ENCODE measurements around the gene ILDR1.
"Not testable (repeated sequence)": the region's sequence is repeated elsewhere in the genome, so short reads cannot be mapped to it uniquely, and the experiment has no call there.

ILDR1 gene

GRCh38 chr3:122021811-122022401 lies at the start of gene ILDR1:
ILDR1 (minus strand) TSS chr3:122022247; CDS start chr3:122022077, 170 bp downstream.
- DNase-seq: no peak

- no peak for DNase-seq
These were observed 45.7 kb upstream of the ILDR1 start for GRCh38 chr3:122067588-122068240.

GRCh38 chr3:122067214-122067550 lies 45.1 kb upstream of the ILDR1 start:
- DNase-seq: no peak

- DNase-seq: no peak
These were observed 44.5 kb upstream of the ILDR1 start for GRCh38 chr3:122066331-122067213.

GRCh38 chr3:122064326-122064725 lies 42.3 kb upstream of the ILDR1 start:
- no peak for DNase-seq

GRCh38 chr3:122063908-122064307 lies 41.9 kb upstream of the ILDR1 start:
- no peak for DNase-seq

- DNase-seq: no peak
These were observed 38.1 kb upstream of the ILDR1 start for GRCh38 chr3:122060040-122060698.

DNA sequence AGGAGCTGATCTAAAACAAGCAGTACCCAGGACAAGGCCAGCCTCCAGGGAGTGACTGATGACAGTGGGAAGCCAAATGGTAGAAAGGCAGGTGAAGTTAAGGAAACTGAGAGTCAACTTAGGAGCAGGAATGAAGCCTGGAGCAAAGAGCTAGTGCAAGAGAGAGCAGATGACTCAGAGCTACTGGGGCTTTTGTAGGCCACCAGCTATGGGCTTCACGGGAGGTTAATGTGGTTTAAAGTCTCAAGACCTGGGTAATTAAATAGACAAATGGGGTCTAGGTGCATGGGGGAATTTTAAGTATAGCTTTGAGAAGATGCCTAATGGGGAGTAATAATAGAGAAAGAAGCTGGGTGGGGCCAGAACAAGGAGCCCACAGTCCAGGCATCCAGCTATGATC lies 36.2 kb upstream of the ILDR1 start:
- no peak for DNase-seq

- no peak for DNase-seq
These were observed 35.6 kb upstream of the ILDR1 start for GRCh38 chr3:122057671-122058070.

DNA sequence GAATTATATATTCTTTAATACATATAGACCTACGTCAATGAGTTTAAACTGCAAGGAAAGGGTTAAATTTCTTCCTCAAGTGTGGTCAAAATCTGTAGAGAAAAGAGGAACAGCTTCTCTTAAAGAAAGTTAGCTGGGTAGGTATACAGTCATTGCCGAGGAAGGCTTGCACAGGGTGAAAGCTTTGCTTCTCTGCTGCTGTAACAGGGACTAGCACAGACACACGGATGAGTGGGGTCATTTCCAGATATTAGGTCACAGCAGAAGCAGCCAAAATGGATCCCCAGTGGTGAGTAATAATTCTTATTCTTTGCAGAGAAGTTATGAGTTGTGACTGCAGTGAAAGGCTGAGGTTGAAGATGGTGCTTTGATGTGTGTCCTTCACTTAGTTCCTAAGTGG lies 33.2 kb upstream of the ILDR1 start, which contains the start of gene CD86:
Gene CD86 (plus strand): TSS at position 148 of the 400 bp plus-strand sequence. CDS start 128 bp downstream, at position 276.
- no peak for DNase-seq

- DNase-seq: no peak
These were observed 30.9 kb upstream of the ILDR1 start for GRCh38 chr3:122052968-122053367.

GRCh38 chr3:122047773-122048172 lies 25.7 kb upstream of the ILDR1 start:
- DNase-seq: not testable (repeated sequence)

- not testable (repeated sequence) for DNase-seq
These were observed 25.2 kb upstream of the ILDR1 start for GRCh38 chr3:122047296-122047695.

DNA sequence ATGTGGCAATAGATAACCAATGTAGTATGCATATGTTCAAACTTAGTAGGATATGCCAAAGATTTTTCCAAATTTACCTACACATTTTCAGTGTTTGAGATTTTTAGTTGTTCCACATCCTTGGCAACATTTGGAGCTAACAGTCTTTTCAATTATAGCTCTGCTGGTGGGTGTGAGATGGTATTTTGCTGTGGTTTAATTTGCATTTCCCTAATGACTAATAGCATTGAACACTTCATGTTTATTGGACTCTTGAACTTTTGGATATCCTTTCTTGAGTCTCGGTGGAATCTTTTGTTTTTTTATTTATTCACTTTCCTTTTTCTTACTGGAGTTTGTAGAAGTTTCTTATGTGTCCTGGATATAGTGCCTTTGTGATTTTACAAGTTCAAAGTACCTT lies 11.0 kb upstream of the ILDR1 start:
- no peak for DNase-seq

DNA sequence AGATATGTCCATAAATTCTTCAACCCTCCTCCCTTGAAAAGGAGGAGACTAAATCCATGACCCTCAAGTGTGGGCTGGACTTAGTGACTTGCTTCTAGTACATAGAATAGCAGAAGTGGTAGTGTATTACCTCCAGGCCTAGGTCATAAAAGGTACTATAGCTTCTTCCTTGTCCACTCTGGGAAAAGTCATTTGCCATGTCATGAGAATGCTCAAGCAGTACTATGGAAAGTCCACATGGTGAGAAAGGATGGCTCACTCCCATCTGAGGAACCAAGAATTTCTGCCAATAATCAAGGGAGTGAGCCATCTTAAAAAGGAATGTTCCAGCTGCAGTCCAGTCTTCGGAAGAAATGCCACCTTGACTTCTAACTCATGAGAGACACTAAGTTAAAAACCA lies 10.5 kb upstream of the ILDR1 start:
- no peak for DNase-seq

GRCh38 chr3:122031123-122031468 lies 9.0 kb upstream of the ILDR1 start:
- DNase-seq: no peak

DNA sequence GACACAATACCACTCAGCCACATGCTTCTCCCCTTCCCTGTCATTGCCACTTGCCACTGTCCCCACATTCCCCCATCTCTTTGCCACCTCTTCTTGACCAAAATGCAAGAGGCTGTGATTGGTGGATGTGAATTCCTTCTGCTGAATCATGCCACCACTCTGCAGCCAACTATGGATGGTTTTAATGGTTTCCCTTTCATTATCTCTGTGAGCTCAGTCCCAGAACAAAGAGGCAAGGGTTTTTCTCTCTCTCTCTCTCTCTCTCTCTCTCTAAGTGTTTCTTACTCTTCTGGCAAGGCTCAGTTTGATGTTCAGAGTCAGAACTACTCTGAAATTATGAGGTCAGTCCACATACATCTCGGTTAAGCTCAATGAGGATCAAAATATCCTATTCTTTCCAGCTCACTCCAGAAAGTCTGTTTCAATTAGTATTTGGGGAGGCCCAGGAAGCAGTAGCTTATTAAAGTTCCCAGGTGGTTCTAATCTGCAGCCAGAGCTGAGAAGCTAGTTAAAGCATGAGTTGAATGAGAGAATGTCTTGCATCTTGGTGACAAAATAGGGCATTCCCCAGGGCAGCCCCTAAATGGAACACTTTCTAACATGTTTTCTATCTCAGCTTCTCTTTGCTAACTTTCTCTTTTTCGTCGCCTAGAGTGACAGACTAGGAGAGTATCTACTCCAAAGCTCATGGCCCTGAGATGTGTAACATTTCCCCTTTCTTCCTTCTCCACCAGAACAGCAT lies 8.5 kb upstream of the ILDR1 start:
- DNase-seq: no peak

DNA sequence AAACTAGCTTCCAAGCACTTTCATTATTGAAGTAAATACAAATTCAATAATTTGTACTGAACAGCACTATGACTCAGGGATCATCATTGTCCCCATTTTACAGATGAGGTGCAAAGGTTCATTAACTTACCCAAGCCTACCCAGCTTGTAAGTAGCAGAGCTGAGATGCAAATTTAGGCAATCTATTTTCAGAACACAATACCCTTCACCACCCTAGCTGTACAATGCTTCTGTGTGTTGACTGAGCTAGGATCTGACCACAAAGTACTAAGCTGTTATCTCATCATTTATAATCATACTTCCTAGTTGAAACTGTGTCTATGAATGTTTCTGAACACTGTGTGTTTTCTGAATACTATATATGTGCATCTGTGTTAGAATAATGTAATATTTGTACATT lies 3.2 kb upstream of the ILDR1 start:
- DNase-seq: no peak

DNA sequence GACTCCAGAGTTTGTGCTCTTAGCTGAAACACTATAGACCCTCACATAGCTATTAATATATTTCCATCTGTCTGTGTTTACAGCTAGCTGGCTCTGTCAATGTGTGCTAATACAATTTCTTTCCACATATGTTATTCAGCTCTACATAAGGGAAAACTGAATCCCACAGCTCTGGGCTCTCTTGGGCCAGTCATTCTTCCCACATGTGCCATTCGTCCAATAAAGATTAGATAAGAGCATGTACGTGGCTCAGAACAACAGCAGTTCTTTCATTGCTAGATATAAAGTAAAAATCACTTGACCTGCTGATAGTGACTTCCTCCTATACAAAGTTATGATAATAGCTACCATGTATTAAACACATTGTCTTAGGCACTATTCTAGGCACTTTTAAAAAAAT lies 2.8 kb upstream of the ILDR1 start:
- DNase-seq: no peak

GRCh38 chr3:122023335-122023910 lies 1.4 kb upstream of the ILDR1 start:
- DNase-seq: no peak

GRCh38 chr3:122021037-122021436 lies 1.0 kb downstream of the ILDR1 start:
- no peak for DNase-seq
